Naive thymus-derived CD4-positive, alpha-beta T cell (primary cell): ENCODE results near the gene ITPR1. TPM values are rescaled to one million over a fixed set of nuclear protein-coding genes. Genes with fewer than 3 reads are reported as not detected.
A peak's percentile ranks its signal among the peaks of the same experiment; 100 is the strongest.

Source experiments
- ATAC-seq: fragments of 150-1000 bp; cut with Tn5 transposase; 2 replicates; pipeline ENCODE4 v1.10.0; 2021; ENCODE audit warnings: mild to moderate bottlenecking, moderate library complexity
- CTCF ChIA-PET: fragments of 350-600 bp; sonication (Branson Sonifier 250); formaldehyde crosslinking; loops from one replicate; lab custom pipeline; 2021; ENCODE audit warnings: antibody characterized with exemption; lab: Charles Lee
- POLR2A ChIA-PET: fragments of 350-600 bp; sonication (Branson Sonifier 250); formaldehyde crosslinking; loops from one replicate; lab custom pipeline; 2021; ENCODE audit warnings: antibody characterized with exemption, inconsistent platforms; lab: Charles Lee
- DNase-seq, 9 donors: peaks; one replicate each; pipeline versions ENCODE4 v3.0.0 to v3.0.0-alpha.2; 2020 to 2022; ENCODE audit warnings: mixed read lengths in 1 of 9
- H3K27ac ChIP-seq: one replicate; pipeline ENCODE4 v1.7.0; 2013; ENCODE audit warnings: mild to moderate bottlenecking, low read depth, low read length, moderate library complexity
- H3K27me3 ChIP-seq, 2 donors: one replicate each; pipeline ENCODE4 v1.7.0; 2013; ENCODE audit warnings: low read length in 2 of 2, mild to moderate bottlenecking in 2 of 2, moderate library complexity in 2 of 2; ENCODE audit not compliant: control insufficient read depth in 2 of 2, insufficient read depth in 2 of 2
- H3K36me3 ChIP-seq, 3 experiments: 1 replicate in 2 of 3; 2 replicates in 1 of 3; pipeline ENCODE4 v1.7.0; 2013; ENCODE audit warnings: low read length in 3 of 3, mild to moderate bottlenecking in 3 of 3, moderate library complexity in 1 of 3; ENCODE audit not compliant: insufficient read depth in 3 of 3, control insufficient read depth in 2 of 3
- H3K4me1 ChIP-seq, 2 donors: one replicate each; pipeline ENCODE4 v1.7.0; 2013; ENCODE audit warnings: low read length in 2 of 2, mild to moderate bottlenecking in 2 of 2, moderate library complexity in 1 of 2; ENCODE audit not compliant: control insufficient read depth in 2 of 2, insufficient read depth in 2 of 2
- H3K4me3 ChIP-seq: 2 replicates; pipeline ENCODE4 v1.7.0; 2013; ENCODE audit warnings: mild to moderate bottlenecking, low read length
- H3K9me3 ChIP-seq, 3 experiments: 1 replicate in 2 of 3; 2 replicates in 1 of 3; pipeline ENCODE4 v1.7.0; 2013; ENCODE audit warnings: low read length in 3 of 3; ENCODE audit not compliant: control insufficient read depth in 2 of 3
- H3K27ac Mint-ChIP-seq, 9 donors: one replicate each; pipeline ENCODE4 v1.8.0; 2020 to 2022; ENCODE audit warnings: mixed read lengths in 9 of 9, mild to moderate bottlenecking in 8 of 9, moderate library complexity in 5 of 9, inconsistent platforms in 2 of 9
- H3K27me3 Mint-ChIP-seq, 5 donors: one replicate each; pipeline ENCODE4 v1.8.0; 2021 to 2022; ENCODE audit warnings: mixed read lengths in 5 of 5, mild to moderate bottlenecking in 1 of 5
- H3K36me3 Mint-ChIP-seq, 5 donors: one replicate each; pipeline ENCODE4 v1.8.0; 2020 to 2022; ENCODE audit warnings: mixed read lengths in 5 of 5, mild to moderate bottlenecking in 3 of 5, inconsistent platforms in 1 of 5
- H3K4me1 Mint-ChIP-seq, 7 donors: one replicate each; pipeline ENCODE4 v1.8.0; 2020 to 2022; ENCODE audit warnings: mixed read lengths in 7 of 7, mild to moderate bottlenecking in 3 of 7, inconsistent platforms in 1 of 7
- H3K4me3 Mint-ChIP-seq, 10 donors: one replicate each; pipeline ENCODE4 v1.8.0; 2020 to 2022; ENCODE audit warnings: mild to moderate bottlenecking in 10 of 10, mixed read lengths in 10 of 10, moderate library complexity in 6 of 10, inconsistent platforms in 2 of 10
- H3K9me3 Mint-ChIP-seq, 11 donors: one replicate each; pipeline ENCODE4 v1.8.0; 2020 to 2022; ENCODE audit warnings: mixed read lengths in 11 of 11, mild to moderate bottlenecking in 4 of 11, inconsistent platforms in 1 of 11, moderate library complexity in 1 of 11
- intact Hi-C, 2 donors: fragments of 100-400 bp; cut with micrococcal nuclease; formaldehyde crosslinking; loops; one replicate each; pipeline ENCODE4 v1.15.1; 2023
- polyA plus RNA-seq, 2 donors: library from polyadenylated mRNA; unstranded; fragments of 300-500 nt; fragmentation: Illumina TruSeq; gene quantifications; one replicate each; pipeline ENCODE4 v1.2.3, GENCODE V29; 2021
- total RNA-seq, 6 experiments: library from RNA in 5 of 6; stranded (reverse) in 5 of 6; gene quantifications; 1 replicate in 5 of 6; 2 replicates in 1 of 6; pipeline ENCODE4 v1.2.3 and lab custom pipeline; 2021 to 2026

ITPR1 gene
- total and polyA plus RNA-seq, 7 experiments from 2014 or later = 15.1 to 118 (median 83.8) TPM

- H3K4me3 Mint-ChIP-seq = no peak overlapping the region
- peaks cover 0 to 6% (median 0%) of the 10 kb centered on the region in 11 donors for H3K9me3 Mint-ChIP-seq
- intact Hi-C loops = no loop called here
- Histone ChIP-seq H3K36me3 (peaks cover 0 to 61% (median under 1%) of the 10 kb centered on the region in 3 experiments), H3K27ac (no peak overlapping the region), H3K4me3 (no peak overlapping the region), H3K4me1 (no peaks in the 10 kb centered on the region), H3K27me3 (no peaks in the 10 kb centered on the region), H3K9me3 (no peaks in the 10 kb centered on the region)
- ATAC-seq (no peak), DNase-seq (no peak)
- H3K27me3 Mint-ChIP-seq = no peaks in the 10 kb centered on the region
- peak overlapping the region in 2 of 9 donors; percentile 0 to 33 for H3K27ac Mint-ChIP-seq
- peaks cover 0 to 54% (median 7%) of the 10 kb centered on the region in 7 donors for H3K4me1 Mint-ChIP-seq
- ChIA-PET CTCF (no interaction called here), POLR2A (no interaction called here)
- peaks cover 10 to 77% (median 32%) of the 10 kb centered on the region in 5 donors for H3K36me3 Mint-ChIP-seq
Observed at GRCh38 chr3:4807381-4808280, 314.5 kb downstream of the ITPR1 start.

- Histone ChIP-seq H3K9me3 (no peaks in the 10 kb centered on the region), H3K4me3 (no peak overlapping the region), H3K27me3 (no peaks in the 10 kb centered on the region), H3K27ac (no peak overlapping the region), H3K4me1 (no peaks in the 10 kb centered on the region), H3K36me3 (peaks cover 2 to 62% (median 7%) of the 10 kb centered on the region in 3 experiments)
- intact Hi-C loops = no loop called here
- peak overlapping the region in 3 of 9 donors; percentile 6 to 33 (median 15) for H3K27ac Mint-ChIP-seq
- H3K4me3 Mint-ChIP-seq = no peak overlapping the region
- ChIA-PET POLR2A (no interaction called here), CTCF (no interaction called here)
- H3K36me3 Mint-ChIP-seq = peaks cover 15 to 75% (median 37%) of the 10 kb centered on the region in 5 donors
- no peaks in the 10 kb centered on the region for H3K27me3 Mint-ChIP-seq
- DNase-seq (no peak), ATAC-seq (no peak)
- peaks cover 0 to 49% (median 7%) of the 10 kb centered on the region in 7 donors for H3K4me1 Mint-ChIP-seq
- peaks cover 0 to 4% (median 0%) of the 10 kb centered on the region in 11 donors for H3K9me3 Mint-ChIP-seq
Observed at GRCh38 chr3:4808637-4809036, 315.5 kb downstream of the ITPR1 start.

- peaks cover 0 to 4% (median 0%) of the 10 kb centered on the region in 11 donors for H3K9me3 Mint-ChIP-seq
Observed at GRCh38 chr3:4809922-4810321, 316.8 kb downstream of the ITPR1 start.

GRCh38 chr3:4812591-4812990, 319.4 kb downstream of the ITPR1 start:
- Mint-ChIP-seq H3K4me1 (peaks cover 0 to 40% (median 0%) of the 10 kb centered on the region in 7 donors), H3K9me3 (peaks cover 0 to 7% (median 2%) of the 10 kb centered on the region in 11 donors), H3K36me3 (peaks cover 33 to 75% (median 64%) of the 10 kb centered on the region in 5 donors), H3K4me3 (no peak overlapping the region), H3K27ac (peak overlapping the region in 3 of 9 donors; percentile 43 to 54 (median 48)), H3K27me3 (no peaks in the 10 kb centered on the region)
- no peak for DNase-seq
- H3K36me3 ChIP-seq = peaks cover 4 to 64% (median 7%) of the 10 kb centered on the region in 3 experiments
- no peak overlapping the region for H3K4me3 ChIP-seq
- no peak for ATAC-seq
- H3K9me3 ChIP-seq = no peaks in the 10 kb centered on the region
- ChIA-PET POLR2A (interaction anchor here (0.6 to 0.7 kb wide), 2 partner anchors 15 to 268 kb away, joined by 3 read pairs; no protein-coding TSS in a partner anchor), CTCF (no interaction called here)
- H3K27ac ChIP-seq = no peak overlapping the region
- H3K27me3 ChIP-seq = no peaks in the 10 kb centered on the region
- no peaks in the 10 kb centered on the region for H3K4me1 ChIP-seq
- intact Hi-C loops = no loop called here

More at GRCh38 chr3:4809922-4810321, 316.8 kb downstream of the ITPR1 start:
- Histone ChIP-seq H3K9me3 (no peaks in the 10 kb centered on the region), H3K36me3 (peaks cover 4 to 65% (median 7%) of the 10 kb centered on the region in 3 experiments), H3K27ac (no peak overlapping the region), H3K4me1 (no peaks in the 10 kb centered on the region), H3K27me3 (no peaks in the 10 kb centered on the region), H3K4me3 (no peak overlapping the region)
- Mint-ChIP-seq H3K4me1 (peaks cover 0 to 42% (median under 1%) of the 10 kb centered on the region in 7 donors), H3K27ac (peak overlapping the region in 5 of 9 donors; percentile 3 to 69 (median 29)), H3K4me3 (no peak overlapping the region), H3K27me3 (no peaks in the 10 kb centered on the region), H3K36me3 (peaks cover 18 to 75% (median 48%) of the 10 kb centered on the region in 5 donors)
- ATAC-seq = no peak
- DNase-seq = no peak
- CTCF ChIA-PET = no interaction called here
- POLR2A ChIA-PET = interaction anchor here (0.6 to 0.7 kb wide), 2 partner anchors 41 to 54 kb away, joined by 3 read pairs; no protein-coding TSS in a partner anchor
- intact Hi-C loops = no loop called here

GRCh38 chr3:4813909-4814304, 320.8 kb downstream of the ITPR1 start:
- Mint-ChIP-seq H3K4me3 (peak overlapping the region in 1 of 10 donors; percentile 74), H3K4me1 (peaks cover 0 to 41% (median 0%) of the 10 kb centered on the region in 7 donors), H3K27me3 (no peaks in the 10 kb centered on the region), H3K9me3 (peaks cover 0 to 11% (median 2%) of the 10 kb centered on the region in 11 donors), H3K36me3 (peaks cover 40 to 76% (median 65%) of the 10 kb centered on the region in 5 donors), H3K27ac (peak overlapping the region in 5 of 9 donors; percentile 15 to 82 (median 38))
- no peaks in the 10 kb centered on the region for H3K27me3 ChIP-seq
- H3K9me3 ChIP-seq = no peaks in the 10 kb centered on the region
- ATAC-seq = peak; percentile 45
- DNase-seq = no peak
- no peak overlapping the region for H3K4me3 ChIP-seq
- ChIA-PET CTCF (no interaction called here), POLR2A (interaction anchor here (1.0 kb wide), 1 partner anchor 170 kb away, joined by 3 read pairs; no protein-coding TSS in a partner anchor)
- peaks cover 7 to 67% (median 10%) of the 10 kb centered on the region in 3 experiments for H3K36me3 ChIP-seq
- no peaks in the 10 kb centered on the region for H3K4me1 ChIP-seq
- intact Hi-C loops = no loop called here
- no peak overlapping the region for H3K27ac ChIP-seq

GRCh38 chr3:4814305-4814903, 321.3 kb downstream of the ITPR1 start:
- Histone ChIP-seq H3K4me1 (no peaks in the 10 kb centered on the region), H3K27ac (no peak overlapping the region), H3K27me3 (no peaks in the 10 kb centered on the region), H3K4me3 (no peak overlapping the region), H3K9me3 (no peaks in the 10 kb centered on the region), H3K36me3 (peaks cover 7 to 70% (median 10%) of the 10 kb centered on the region in 3 experiments)
- intact Hi-C loops = no loop called here
- Mint-ChIP-seq H3K9me3 (peaks cover 0 to 11% (median 2%) of the 10 kb centered on the region in 11 donors), H3K36me3 (peaks cover 40 to 81% (median 65%) of the 10 kb centered on the region in 5 donors), H3K27me3 (no peaks in the 10 kb centered on the region), H3K4me1 (peaks cover 0 to 44% (median 1%) of the 10 kb centered on the region in 7 donors), H3K27ac (peak overlapping the region in 6 of 9 donors; percentile 15 to 82 (median 46)), H3K4me3 (peak overlapping the region in 1 of 10 donors; percentile 74)
- DNase-seq (no peak), ATAC-seq (peak; percentile 72)
- CTCF ChIA-PET = no interaction called here
- POLR2A ChIA-PET = interaction anchor here (1.0 kb wide), 1 partner anchor 170 kb away, joined by 3 read pairs; no protein-coding TSS in a partner anchor
